ENCODE measurements around the gene SYT12.

- TF ChIP-seq, protein P1, sequence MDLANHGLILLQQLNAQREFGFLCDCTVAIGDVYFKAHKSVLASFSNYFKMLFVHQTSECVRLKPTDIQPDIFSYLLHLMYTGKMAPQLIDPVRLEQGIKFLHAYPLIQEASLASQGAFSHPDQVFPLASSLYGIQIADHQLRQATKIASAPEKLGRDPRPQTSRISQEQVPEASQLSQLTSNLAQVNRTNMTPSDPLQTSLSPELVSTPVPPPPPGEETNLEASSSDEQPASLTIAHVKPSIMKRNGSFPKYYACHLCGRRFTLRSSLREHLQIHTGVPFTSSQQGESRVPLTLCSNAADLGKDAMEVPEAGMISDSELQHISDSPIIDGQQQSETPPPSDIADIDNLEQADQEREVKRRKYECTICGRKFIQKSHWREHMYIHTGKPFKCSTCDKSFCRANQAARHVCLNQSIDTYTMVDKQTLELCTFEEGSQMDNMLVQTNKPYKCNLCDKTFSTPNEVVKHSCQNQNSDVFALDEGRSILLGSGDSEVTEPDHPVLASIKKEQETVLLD (IDR thresholded peaks at IDR 0.05): no peak
- TF ChIP-seq KDM4B (IDR thresholded peaks at IDR 0.05; ENCODE audit: borderline replicate concordance in 2 of 2, low read depth in 1 of 2): no peak
- TF ChIP-seq POLR2A (conservative IDR thresholded peaks at IDR 0.05): no peak
Observed at GRCh38 chr11:66976028-66976467, 46.9 kb upstream of the SYT12 start.

Data from K562 (cell line).